Mesothelial cell of epicardium (in vitro differentiated cells): ENCODE results near the gene FXYD6. TPM values are rescaled to one million over a fixed set of nuclear protein-coding genes. Genes with fewer than 3 reads are reported as not detected.

Experiments
- DNase-seq, 2 experiments: peaks; one replicate each; pipeline ENCODE4 v3.0.0; 2021; ENCODE audit warnings: low spot score in 2 of 2; ENCODE audit not compliant: unreplicated experiment in 2 of 2
- H3K27ac Mint-ChIP-seq: 2 replicates; pipeline ENCODE4 v1.8.0; 2021; ENCODE audit warnings: mixed read lengths
- H3K27me3 Mint-ChIP-seq: 2 replicates; pipeline ENCODE4 v1.8.0; 2021; ENCODE audit warnings: low read depth, mixed read lengths
- H3K36me3 Mint-ChIP-seq: 2 replicates; pipeline ENCODE4 v1.8.0; 2021; ENCODE audit warnings: mixed read lengths
- H3K4me1 Mint-ChIP-seq: 2 replicates; pipeline ENCODE4 v1.8.0; 2021; ENCODE audit warnings: mixed read lengths
- H3K4me3 Mint-ChIP-seq: 2 replicates; pipeline ENCODE4 v1.8.0; 2021; ENCODE audit warnings: mild to moderate bottlenecking, moderate library complexity, mixed read lengths
- H3K9me3 Mint-ChIP-seq: 2 replicates; pipeline ENCODE4 v1.8.0; 2021; ENCODE audit warnings: mixed read lengths
- CTCF ChIP-seq: fragments of 200-600 bp; sonication (generic); IDR thresholded peaks from one replicate; pipeline ENCODE4 v1.5.0; 2021; ENCODE audit warnings: antibody characterized with exemption; ENCODE audit not compliant: unreplicated experiment
- total RNA-seq: library from RNA; stranded (reverse); gene quantifications from 3 replicates; pipeline ENCODE4 v1.2.1, GENCODE V29; 2021

Gene FXYD6
- total RNA-seq, 1 donor from 2014 or later, result 116 TPM

- Mint-ChIP-seq H3K4me1 (peaks cover 48% of the 10 kb centered on the region), H3K36me3 (no peaks in the 10 kb centered on the region), H3K27me3 (peaks cover 17% of the 10 kb centered on the region), H3K4me3 (no peak overlapping the region), H3K9me3 (no peaks in the 10 kb centered on the region), H3K27ac (no peak overlapping the region)
- peak in 1 of 2 experiments; percentile 80 for DNase-seq
- peak; percentile 50 for TF ChIP-seq CTCF
Observed at GRCh38 chr11:117819096-117820040, 57.1 kb downstream of the FXYD6 start.

GRCh38 chr11:117818041-117818873 is 58.2 kb downstream of the FXYD6 start:
- no peak overlapping the region for H3K4me3 Mint-ChIP-seq

GRCh38 chr11:117817368-117818040 is 59.0 kb downstream of the FXYD6 start:
- Mint-ChIP-seq H3K9me3 (no peaks in the 10 kb centered on the region), H3K4me1 (peaks cover 58% of the 10 kb centered on the region)

More at GRCh38 chr11:117818041-117818873, 58.2 kb downstream of the FXYD6 start:
- Mint-ChIP-seq H3K27ac (peak overlapping the region; percentile 80), H3K9me3 (no peaks in the 10 kb centered on the region), H3K27me3 (peaks cover 17% of the 10 kb centered on the region), H3K4me1 (peaks cover 52% of the 10 kb centered on the region), H3K36me3 (no peaks in the 10 kb centered on the region)
- DNase-seq, result no peak
- TF ChIP-seq CTCF, result peak; percentile 33

GRCh38 chr11:117816846-117817367 is 59.6 kb downstream of the FXYD6 start:
- TF ChIP-seq CTCF, result no peak
- no peak for DNase-seq
- H3K36me3 Mint-ChIP-seq, result no peaks in the 10 kb centered on the region
- H3K27ac Mint-ChIP-seq, result peak overlapping the region; percentile 80
- H3K9me3 Mint-ChIP-seq, result no peaks in the 10 kb centered on the region
- peaks cover 18% of the 10 kb centered on the region for H3K27me3 Mint-ChIP-seq
- peaks cover 60% of the 10 kb centered on the region for H3K4me1 Mint-ChIP-seq
- H3K4me3 Mint-ChIP-seq, result peak overlapping the region; percentile 46

More at GRCh38 chr11:117817368-117818040, 59.0 kb downstream of the FXYD6 start:
- H3K27me3 Mint-ChIP-seq, result peaks cover 17% of the 10 kb centered on the region
- H3K27ac Mint-ChIP-seq, result peak overlapping the region; percentile 80
- H3K36me3 Mint-ChIP-seq, result no peaks in the 10 kb centered on the region
- peak; percentile 67 to 96 for DNase-seq
- peak; percentile 99 for TF ChIP-seq CTCF
- peak overlapping the region; percentile 46 for H3K4me3 Mint-ChIP-seq
